Kidney epithelial cell (primary cell): ENCODE measurements around the gene VDAC2. TPM values are rescaled to one million over a fixed set of nuclear protein-coding genes. Genes with fewer than 3 reads are reported as not detected.

Source experiments
- DNase-seq: peaks from one replicate; pipeline ENCODE4 v3.0.0-alpha.2; 2010; ENCODE audit warnings: low read depth
- H3K27me3 ChIP-seq: 2 replicates; pipeline ENCODE4 v1.6.0; 2011; ENCODE audit warnings: low read length; ENCODE audit not compliant: control insufficient read depth, insufficient read depth
- H3K36me3 ChIP-seq: 2 replicates; pipeline ENCODE4 v1.5.1; 2011; ENCODE audit warnings: low read length; ENCODE audit not compliant: control insufficient read depth, insufficient read depth
- H3K4me3 ChIP-seq: 2 replicates; pipeline ENCODE4 v1.5.1; 2011; ENCODE audit warnings: low read depth, mild to moderate bottlenecking, control low read depth, low read length
- total RNA-seq: library from RNA; depleted of rRNA; stranded (reverse); fragments of >200 nt; gene quantifications from 2 replicates; pipeline ENCODE4 v1.2.3, GENCODE V29; 2015
- TF ChIP-seq, protein P1 (sequence below): IDR thresholded peaks from 2 replicates; pipeline ENCODE4 v1.5.1; 2011; ENCODE audit warnings: mild to moderate bottlenecking, moderate library complexity, low read length, control low read depth, inconsistent platforms; ENCODE audit not compliant: insufficient read depth, poor library complexity, severe bottlenecking

VDAC2 gene
- total RNA-seq, 1 donor from 2014 or later = 251 TPM

DNA sequence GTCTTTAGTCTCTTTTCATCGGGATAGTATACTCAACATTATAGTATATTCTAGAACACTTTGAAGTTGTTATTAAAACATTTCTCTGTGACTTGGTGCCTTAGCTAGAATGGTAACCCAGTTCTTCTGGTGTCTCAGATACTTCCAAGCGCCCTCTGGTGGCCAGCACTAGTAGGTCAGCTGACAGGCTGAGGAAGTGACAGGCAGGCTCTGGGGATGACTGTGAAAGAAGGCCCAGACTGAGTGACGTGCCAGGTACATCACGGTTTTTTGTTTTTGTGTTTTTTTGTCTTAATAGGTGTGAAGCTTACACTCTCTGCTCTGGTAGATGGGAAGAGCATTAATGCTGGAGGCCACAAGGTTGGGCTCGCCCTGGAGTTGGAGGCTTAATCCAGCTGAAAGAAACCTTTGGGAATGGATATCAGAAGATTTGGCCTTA, 20.0 kb downstream of the VDAC2 start:
- Histone ChIP-seq H3K27me3 (no peaks in the 10 kb centered on the region), H3K36me3 (peaks cover 3% of the 10 kb centered on the region), H3K4me3 (no peak overlapping the region)
- TF ChIP-seq, protein P1, sequence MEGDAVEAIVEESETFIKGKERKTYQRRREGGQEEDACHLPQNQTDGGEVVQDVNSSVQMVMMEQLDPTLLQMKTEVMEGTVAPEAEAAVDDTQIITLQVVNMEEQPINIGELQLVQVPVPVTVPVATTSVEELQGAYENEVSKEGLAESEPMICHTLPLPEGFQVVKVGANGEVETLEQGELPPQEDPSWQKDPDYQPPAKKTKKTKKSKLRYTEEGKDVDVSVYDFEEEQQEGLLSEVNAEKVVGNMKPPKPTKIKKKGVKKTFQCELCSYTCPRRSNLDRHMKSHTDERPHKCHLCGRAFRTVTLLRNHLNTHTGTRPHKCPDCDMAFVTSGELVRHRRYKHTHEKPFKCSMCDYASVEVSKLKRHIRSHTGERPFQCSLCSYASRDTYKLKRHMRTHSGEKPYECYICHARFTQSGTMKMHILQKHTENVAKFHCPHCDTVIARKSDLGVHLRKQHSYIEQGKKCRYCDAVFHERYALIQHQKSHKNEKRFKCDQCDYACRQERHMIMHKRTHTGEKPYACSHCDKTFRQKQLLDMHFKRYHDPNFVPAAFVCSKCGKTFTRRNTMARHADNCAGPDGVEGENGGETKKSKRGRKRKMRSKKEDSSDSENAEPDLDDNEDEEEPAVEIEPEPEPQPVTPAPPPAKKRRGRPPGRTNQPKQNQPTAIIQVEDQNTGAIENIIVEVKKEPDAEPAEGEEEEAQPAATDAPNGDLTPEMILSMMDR = peak; percentile 92
- no peak for DNase-seq

DNA sequence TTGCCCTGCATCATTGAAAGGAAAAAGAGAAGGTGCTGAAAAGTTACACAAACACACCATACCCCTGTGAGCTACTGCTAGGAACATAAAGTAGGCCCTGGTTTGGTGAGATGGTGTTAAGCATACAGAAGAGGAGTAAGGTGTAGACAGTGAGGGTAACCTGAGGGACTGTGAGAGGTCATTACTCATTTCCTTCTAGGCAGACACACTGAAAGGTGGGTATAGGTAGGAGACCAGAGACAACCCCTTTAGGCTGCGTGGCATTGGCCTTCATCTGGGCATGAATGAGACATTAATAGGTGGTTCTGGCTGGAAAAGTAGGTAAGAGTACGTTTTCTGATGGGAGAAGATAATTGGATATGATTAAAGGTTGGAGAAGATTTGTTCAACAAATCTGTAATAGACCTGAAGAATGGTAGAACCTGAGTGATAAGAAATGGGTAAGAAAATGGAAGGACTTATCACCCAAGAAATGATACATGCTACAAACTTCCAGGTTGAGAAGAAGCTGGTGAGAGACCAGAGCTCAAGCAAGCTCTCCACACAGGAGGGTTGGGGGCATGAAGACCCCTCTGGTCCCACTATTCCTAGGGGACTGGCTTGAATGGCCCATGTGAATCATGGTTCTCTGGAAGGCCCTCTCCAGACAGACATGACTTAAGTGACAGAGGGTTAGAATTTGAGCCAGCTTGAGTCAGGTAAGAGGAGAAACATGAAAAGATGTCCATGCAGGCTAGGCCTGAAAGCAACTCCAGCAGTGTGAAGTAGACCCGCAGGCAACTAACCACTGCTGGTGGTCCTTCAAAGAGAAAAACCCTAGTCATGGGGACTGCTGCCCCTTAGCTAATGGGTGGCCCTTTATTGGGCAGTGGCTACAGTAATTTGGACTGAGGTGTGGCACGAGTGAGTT, 21.3 kb downstream of the VDAC2 start:
- no peak for DNase-seq
- H3K4me3 ChIP-seq = no peak overlapping the region
- no peaks in the 10 kb centered on the region for H3K27me3 ChIP-seq
- TF ChIP-seq, protein P1 = no peak
- H3K36me3 ChIP-seq = peaks cover 1% of the 10 kb centered on the region

DNA sequence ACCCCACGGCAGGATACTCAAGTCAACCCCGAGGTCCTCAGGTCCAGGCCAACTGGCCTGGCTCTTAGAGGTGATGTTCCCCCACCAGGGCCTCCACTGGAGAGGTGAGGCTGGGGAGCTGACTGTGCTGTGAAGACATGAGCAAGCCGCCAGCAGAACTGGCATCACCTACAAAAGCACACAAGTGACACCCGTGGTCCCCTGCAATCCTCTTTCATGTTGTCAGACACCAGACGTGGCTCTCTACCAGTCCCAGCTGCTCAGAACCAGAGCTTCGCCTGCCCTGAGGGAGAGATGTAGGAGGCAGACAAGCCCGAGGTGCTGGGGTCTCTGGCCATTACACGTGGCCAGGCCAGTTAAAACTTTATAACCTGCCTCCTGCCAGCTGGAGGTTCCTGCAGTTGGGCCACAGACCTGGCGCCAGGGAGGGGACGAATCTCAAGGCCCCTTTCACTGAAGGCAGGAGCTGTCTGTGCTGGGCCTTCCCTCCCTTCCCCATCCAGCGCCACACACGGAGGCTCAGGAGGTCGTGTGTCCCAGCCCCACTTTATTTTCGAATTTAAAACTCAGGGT, 22.9 kb downstream of the VDAC2 start:
- TF ChIP-seq, protein P1 = no peak
- H3K4me3 ChIP-seq = no peak overlapping the region
- no peak for DNase-seq

DNA sequence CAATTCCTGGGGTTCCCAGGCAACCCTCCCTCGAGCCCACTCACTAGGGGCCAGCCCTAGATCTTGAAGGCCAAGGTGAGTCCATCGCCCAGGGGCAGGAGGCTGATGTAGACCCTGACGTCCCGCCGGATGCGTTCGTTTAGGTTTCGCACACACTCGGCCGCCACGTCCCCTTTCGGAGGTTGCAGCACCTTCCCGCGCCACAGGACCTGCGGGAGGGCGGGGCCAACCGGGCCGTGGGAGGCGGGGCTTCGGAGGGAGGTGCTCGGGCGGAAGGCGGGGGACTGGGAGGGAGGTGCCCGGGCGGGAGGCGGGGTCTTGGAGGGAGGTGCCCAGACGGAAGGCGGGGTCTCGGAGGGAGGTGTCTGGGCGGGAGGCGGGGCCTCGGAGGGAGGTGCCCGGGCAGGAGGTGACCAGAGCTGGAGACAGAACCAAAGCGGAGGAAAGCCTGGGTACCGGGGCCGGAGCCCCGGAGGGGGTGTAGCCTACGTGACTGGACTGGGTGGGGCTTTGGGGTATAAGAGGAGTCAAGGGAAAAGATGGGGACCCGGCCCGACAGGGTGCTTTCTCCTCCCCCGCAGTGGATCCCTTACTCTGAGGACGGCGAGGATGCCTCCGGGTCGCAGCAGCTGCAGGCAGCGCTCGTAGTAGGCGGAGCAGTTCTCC, 23.6 kb downstream of the VDAC2 start:
- Histone ChIP-seq H3K36me3 (peaks cover 1% of the 10 kb centered on the region), H3K4me3 (peak overlapping the region; percentile 53), H3K27me3 (no peaks in the 10 kb centered on the region)
- DNase-seq = peak; percentile 45
- TF ChIP-seq, protein P1 = no peak

More for the DNA sequence above, 22.9 kb downstream of the VDAC2 start:
- Histone ChIP-seq H3K27me3 (no peaks in the 10 kb centered on the region), H3K36me3 (peaks cover 1% of the 10 kb centered on the region)

DNA sequence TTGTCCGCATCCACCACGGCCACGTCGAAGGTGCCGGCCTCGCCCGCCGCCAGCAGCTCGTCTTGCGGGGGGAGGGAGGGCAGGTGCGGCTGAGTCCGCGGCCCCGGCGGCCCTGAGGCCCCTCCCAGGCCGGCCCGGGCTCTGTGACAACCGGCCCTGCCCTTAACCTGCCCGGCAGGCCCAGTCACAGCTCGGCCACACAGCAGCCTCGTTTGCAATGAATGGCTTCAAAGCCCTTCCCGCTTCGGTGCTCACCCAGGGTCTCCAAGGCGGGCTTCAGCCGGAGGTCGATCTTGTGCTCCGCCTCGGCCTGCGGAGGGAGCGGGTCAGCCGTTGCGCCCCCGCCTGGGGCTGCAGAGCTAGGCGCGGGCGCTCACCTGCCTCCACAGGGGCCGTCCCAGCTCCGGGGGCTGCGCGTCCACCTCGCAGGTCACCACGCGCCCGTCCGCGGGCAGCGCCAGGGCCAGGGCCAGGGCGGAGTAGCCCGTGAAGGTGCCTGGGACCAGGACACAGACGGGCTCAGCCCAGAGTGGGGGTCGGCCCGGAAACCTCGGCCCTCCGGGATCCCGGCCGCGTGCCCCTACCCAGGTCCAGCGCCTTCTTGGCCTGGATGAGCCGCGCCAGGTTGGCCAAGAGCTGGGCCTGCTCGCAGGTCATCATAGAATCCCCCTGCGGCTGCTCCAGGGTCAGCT, 24.2 kb downstream of the VDAC2 start:
- TF ChIP-seq, protein P1 = no peak
- Histone ChIP-seq H3K27me3 (no peaks in the 10 kb centered on the region), H3K36me3 (peaks cover 1% of the 10 kb centered on the region), H3K4me3 (peak overlapping the region; percentile 53)
- DNase-seq = no peak
